ENCODE data around the gene FNDC10. TPM values are rescaled to one million over a fixed set of nuclear protein-coding genes. Genes with fewer than 3 reads are reported as not detected.

FNDC10 gene
- total and polyA plus RNA-seq, 10 of the 15 experiments (the other 5 are each of a cell fraction or from before 2014, with no cell fraction given): 0.05 to 1.3 (median 0.25) TPM; not detected in 4

GRCh38 chr1:1618396-1619068 lies 18.6 kb upstream of the FNDC10 start:
- Histone ChIP-seq H3K4me3 (no peak overlapping the region), H3K4me2 (ENCODE audit: control insufficient read depth, insufficient read depth) (no peak overlapping the region), H3K36me3 (ENCODE audit: control insufficient read depth in 2 of 2, insufficient read depth in 2 of 2, low read length in 1 of 2) (peaks cover 0 to 2% of the 10 kb centered on the region in 2 experiments; a peak in 1 of 4 replicates), H3K4me1 (ENCODE audit: control insufficient read depth, insufficient read depth, low read length) (peaks cover 15% of the 10 kb centered on the region), H4K20me1 (ENCODE audit: control insufficient read depth, insufficient read depth) (0 out of 2 replicates have a peak, but pooled peaks cover 3% of the 10 kb centered on the region), H3K27me3 (replicated peaks in 1 of 2; ENCODE audit: control insufficient read depth in 2 of 2, insufficient read depth in 2 of 2, low read length in 1 of 2) (no peaks in the 10 kb centered on the region; a peak in 1 of 4 replicates), H2AFZ (ENCODE audit: control insufficient read depth, low read depth, low read length) (no peak overlapping the region), H3K9ac (ENCODE audit: control insufficient read depth, insufficient read depth, low read length) (no peak overlapping the region), H3K9me3 (replicated peaks; ENCODE audit: control insufficient read depth, insufficient read depth, low read length) (no peaks in the 10 kb centered on the region), H3K79me2 (ENCODE audit: control insufficient read depth, insufficient read depth, low read length) (peaks cover 3% of the 10 kb centered on the region), H3K27ac (ENCODE audit: control insufficient read depth, insufficient read depth) (no peak overlapping the region)
- in situ Hi-C loops (cut with MboI) (no loop called here), intact Hi-C loops (cut with micrococcal nuclease; ENCODE audit: unreplicated experiment) (loop anchor here (5.0 kb wide), 1 partner anchor 46 kb away; the partner anchor contains the start of gene SSU72)
- ATAC-seq (no peak), FAIRE-seq (no peak), DNase-seq (ENCODE audit: low read depth, low spot score) (no peak)
- whole genome bisulfite sequencing (ENCODE audit: insufficient coverage, insufficient replicate concordance, low lambda C conversion rate, missing lambda C conversion rate): 79% methylated on average over 9 of the region's 9 CpGs
- no TSS peak for BruUV-seq (replicated peaks)
- TF ChIP-seq WRNIP1 (IDR thresholded peaks at IDR 0.05; ENCODE audit: borderline replicate concordance, low read depth, low read length) (no peak), CBFB (IDR thresholded peaks at IDR 0.05; ENCODE audit: low read depth) (no peak), MTA2 (IDR thresholded peaks at IDR 0.05; ENCODE audit: low read depth) (no peak), HDGF (IDR thresholded peaks at IDR 0.05) (no peak), BHLHE40 (IDR thresholded peaks at IDR 0.05; ENCODE audit: borderline replicate concordance in 1 of 2, low read depth in 2 of 2, low read length in 1 of 2) (no peak), NBN (IDR thresholded peaks at IDR 0.05) (no peak), MYB (IDR thresholded peaks at IDR 0.05; ENCODE audit: borderline replicate concordance, low read depth, low read length) (no peak), FOS (IDR thresholded peaks at IDR 0.05; ENCODE audit: borderline replicate concordance, extremely low read depth, insufficient read length) (no peak), NKRF (conservative IDR thresholded peaks at IDR 0.05) (no peak), MYC (IDR thresholded peaks at IDR 0.05; ENCODE audit: insufficient read depth, insufficient read length, insufficient replicate concordance, low read length, severe bottlenecking) (no peak), CREM (IDR thresholded peaks at IDR 0.05; ENCODE audit: low read depth) (no peak), RELA (IDR thresholded peaks at IDR 0.05; ENCODE audit: borderline replicate concordance, partially characterized antibody) (no peak), CEBPB (IDR thresholded peaks at IDR 0.05; ENCODE audit: borderline replicate concordance in 1 of 2, low read depth in 2 of 2, low read length in 2 of 2) (no peak), NFXL1 (IDR thresholded peaks at IDR 0.05; ENCODE audit: borderline replicate concordance) (no peak)
- TF ChIP-seq, protein P1, sequence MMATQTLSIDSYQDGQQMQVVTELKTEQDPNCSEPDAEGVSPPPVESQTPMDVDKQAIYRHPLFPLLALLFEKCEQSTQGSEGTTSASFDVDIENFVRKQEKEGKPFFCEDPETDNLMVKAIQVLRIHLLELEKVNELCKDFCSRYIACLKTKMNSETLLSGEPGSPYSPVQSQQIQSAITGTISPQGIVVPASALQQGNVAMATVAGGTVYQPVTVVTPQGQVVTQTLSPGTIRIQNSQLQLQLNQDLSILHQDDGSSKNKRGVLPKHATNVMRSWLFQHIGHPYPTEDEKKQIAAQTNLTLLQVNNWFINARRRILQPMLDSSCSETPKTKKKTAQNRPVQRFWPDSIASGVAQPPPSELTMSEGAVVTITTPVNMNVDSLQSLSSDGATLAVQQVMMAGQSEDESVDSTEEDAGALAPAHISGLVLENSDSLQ (IDR thresholded peaks at IDR 0.05): no peak
- TF ChIP-seq, protein P2, sequence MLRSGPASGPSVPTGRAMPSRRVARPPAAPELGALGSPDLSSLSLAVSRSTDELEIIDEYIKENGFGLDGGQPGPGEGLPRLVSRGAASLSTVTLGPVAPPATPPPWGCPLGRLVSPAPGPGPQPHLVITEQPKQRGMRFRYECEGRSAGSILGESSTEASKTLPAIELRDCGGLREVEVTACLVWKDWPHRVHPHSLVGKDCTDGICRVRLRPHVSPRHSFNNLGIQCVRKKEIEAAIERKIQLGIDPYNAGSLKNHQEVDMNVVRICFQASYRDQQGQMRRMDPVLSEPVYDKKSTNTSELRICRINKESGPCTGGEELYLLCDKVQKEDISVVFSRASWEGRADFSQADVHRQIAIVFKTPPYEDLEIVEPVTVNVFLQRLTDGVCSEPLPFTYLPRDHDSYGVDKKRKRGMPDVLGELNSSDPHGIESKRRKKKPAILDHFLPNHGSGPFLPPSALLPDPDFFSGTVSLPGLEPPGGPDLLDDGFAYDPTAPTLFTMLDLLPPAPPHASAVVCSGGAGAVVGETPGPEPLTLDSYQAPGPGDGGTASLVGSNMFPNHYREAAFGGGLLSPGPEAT (IDR thresholded peaks at IDR 0.05; ENCODE audit: low read depth): no peak
- RAD21 ChIA-PET (ENCODE audit: unreplicated experiment): no interaction called here
- CTCF ChIA-PET: no interaction called here
- POLR2A ChIA-PET: no interaction called here
- SMC1A ChIA-PET (ENCODE audit: uncharacterized antibody, unreplicated experiment): no interaction called here
